Progenitor cell of endocrine pancreas (in vitro differentiated cells): ENCODE results near the gene CIAO3. TPM values are rescaled to one million over a fixed set of nuclear protein-coding genes. Genes with fewer than 3 reads are reported as not detected.

Source experiments
- DNase-seq: peaks from one replicate; pipeline ENCODE4 v3.0.0; 2021; ENCODE audit warnings: low spot score; ENCODE audit not compliant: unreplicated experiment
- H3K27ac Mint-ChIP-seq: 2 replicates; pipeline ENCODE4 v1.8.0; 2021; ENCODE audit warnings: mild to moderate bottlenecking, moderate library complexity, mixed read lengths
- H3K27me3 Mint-ChIP-seq: 2 replicates; pipeline ENCODE4 v1.8.0; 2021; ENCODE audit warnings: mixed read lengths
- H3K36me3 Mint-ChIP-seq: 2 replicates; pipeline ENCODE4 v1.8.0; 2022; ENCODE audit warnings: mixed read lengths; ENCODE audit not compliant: insufficient read depth
- H3K4me1 Mint-ChIP-seq: 2 replicates; pipeline ENCODE4 v1.8.0; 2021; ENCODE audit warnings: low read depth, mixed read lengths
- H3K4me3 Mint-ChIP-seq: 2 replicates; pipeline ENCODE4 v1.8.0; 2021; ENCODE audit warnings: low read depth, mild to moderate bottlenecking, moderate library complexity, mixed read lengths
- H3K9me3 Mint-ChIP-seq: 2 replicates; pipeline ENCODE4 v1.8.0; 2021; ENCODE audit warnings: low read depth, mixed read lengths
- CTCF ChIP-seq: fragments of 200-600 bp; sonication (generic); IDR thresholded peaks from one replicate; pipeline ENCODE4 v1.5.0; 2021; ENCODE audit warnings: antibody characterized with exemption, mild to moderate bottlenecking; ENCODE audit not compliant: unreplicated experiment
- total RNA-seq: library from RNA; stranded (reverse); gene quantifications from 2 replicates; pipeline ENCODE4 v1.2.1, GENCODE V29; 2021

The CIAO3 gene
- total RNA-seq, 1 donor from 2014 or later = 44.0 TPM

GRCh38 chr16:686459-687260 is 54.1 kb downstream of the CIAO3 start:
- no peak overlapping the region for H3K27ac Mint-ChIP-seq
- H3K4me3 Mint-ChIP-seq = peak overlapping the region; percentile 45
- H3K9me3 Mint-ChIP-seq = no peaks in the 10 kb centered on the region
- peaks cover 9% of the 10 kb centered on the region for H3K36me3 Mint-ChIP-seq
- H3K27me3 Mint-ChIP-seq = peaks cover 5% of the 10 kb centered on the region
- no peak for TF ChIP-seq CTCF
- peaks cover 11% of the 10 kb centered on the region for H3K4me1 Mint-ChIP-seq
- no peak for DNase-seq

GRCh38 chr16:685967-686366 is 54.8 kb downstream of the CIAO3 start:
- H3K4me1 Mint-ChIP-seq = peaks cover 15% of the 10 kb centered on the region
- peak; percentile 52 for TF ChIP-seq CTCF
- no peak overlapping the region for H3K27ac Mint-ChIP-seq
- H3K27me3 Mint-ChIP-seq = peaks cover 2% of the 10 kb centered on the region
- H3K4me3 Mint-ChIP-seq = peak overlapping the region; percentile 45
- no peaks in the 10 kb centered on the region for H3K9me3 Mint-ChIP-seq
- no peak for DNase-seq
- H3K36me3 Mint-ChIP-seq = peaks cover 10% of the 10 kb centered on the region

GRCh38 chr16:684961-685696 is 55.7 kb downstream of the CIAO3 start:
- no peaks in the 10 kb centered on the region for H3K9me3 Mint-ChIP-seq
- H3K27me3 Mint-ChIP-seq = no peaks in the 10 kb centered on the region
- peaks cover 16% of the 10 kb centered on the region for H3K4me1 Mint-ChIP-seq
- peaks cover 10% of the 10 kb centered on the region for H3K36me3 Mint-ChIP-seq
- no peak overlapping the region for H3K4me3 Mint-ChIP-seq
- DNase-seq = no peak
- no peak overlapping the region for H3K27ac Mint-ChIP-seq
- TF ChIP-seq CTCF = no peak

GRCh38 chr16:684071-684794 is 56.6 kb downstream of the CIAO3 start, which contains the start of gene JMJD8:
TSS of gene JMJD8 (minus strand) at chr16:684334. CDS start at chr16:684319, 15 bp downstream.
- TF ChIP-seq CTCF = no peak
- Mint-ChIP-seq H3K27ac (peak within 1 kb of the TSS; percentile 76), H3K4me3 (peak within 1 kb of the TSS; percentile 79), H3K9me3 (no peaks in the 10 kb centered on the region), H3K4me1 (peaks cover 11% of the 10 kb centered on the region), H3K36me3 (peaks cover 10% of the 10 kb centered on the region), H3K27me3 (no peaks in the 10 kb centered on the region)
- peak; percentile 91 for DNase-seq
